HEK293T (cell line): ENCODE data around the gene CYP2D6.

Experiments used
- ARNT ChIP-seq: fragments of 450-650 bp; IDR thresholded peaks from 2 replicates; pipeline ENCODE4 v1.6.1; 2017; ENCODE audit warnings: mild to moderate bottlenecking
- BHLHE40 ChIP-seq: fragments of 450-650 bp; IDR thresholded peaks from 2 replicates; pipeline ENCODE4 v1.6.1; 2016; ENCODE audit warnings: mild to moderate bottlenecking, moderate library complexity, borderline replicate concordance
- ELF4 ChIP-seq: fragments of 450-650 bp; IDR thresholded peaks from 2 replicates; pipeline ENCODE4 v1.6.1; 2017; ENCODE audit warnings: antibody characterized with exemption
- FOXA1 ChIP-seq: fragments of 450-650 bp; IDR thresholded peaks from 2 replicates; pipeline ENCODE4 v1.6.1; 2016; ENCODE audit warnings: mild to moderate bottlenecking
- PKNOX1 ChIP-seq: fragments of 450-650 bp; IDR thresholded peaks from 2 replicates; pipeline ENCODE4 v1.6.1; 2016
- SP1 ChIP-seq: fragments of 450-650 bp; IDR thresholded peaks from 2 replicates; pipeline ENCODE4 v1.6.1; 2017
- TARDBP ChIP-seq: fragments of 450-650 bp; IDR thresholded peaks from 2 replicates; pipeline ENCODE4 v1.6.1; 2016

- TF ChIP-seq SP1 (no peak), FOXA1 (no peak), TARDBP (no peak), ELF4 (no peak), ARNT (no peak), BHLHE40 (no peak), PKNOX1 (no peak)
These were observed 29.6 kb upstream of the CYP2D6 start for GRCh38 chr22:42160251-42160650.
